Heart left ventricle (tissue), 16 donors: Measurements from ENCODE around the gene STOML1. TPM values are rescaled to one million over a fixed set of nuclear protein-coding genes. Genes with fewer than 3 reads are reported as not detected.

ENCODE experiments used
- ATAC-seq, 4 donors: fragments of 200-7000 bp; cut with Tn5 transposase; one replicate each; pipeline ENCODE4 v1.9.1; 2020 to 2022; ENCODE audit warnings: moderate library complexity in 4 of 4, mild to moderate bottlenecking in 3 of 4, moderate number of reproducible peaks in 1 of 4
- DNase-seq, 5 donors: peaks; one replicate each; pipeline ENCODE4 v3.0.0-alpha.2; 2020
- H3K27ac ChIP-seq, 12 donors: fragments of 200-600 bp; sonication (generic) in 4 of 12; one replicate each; pipeline versions ENCODE4 v1.5.0 to v1.8.0; 2016 to 2022; ENCODE audit warnings: mild to moderate bottlenecking in 2 of 12
- H3K27me3 ChIP-seq, 9 donors: fragments of 200-600 bp; sonication (generic) in 2 of 9; one replicate each; pipeline versions ENCODE4 v1.5.1 to v1.8.0; 2016 to 2022; ENCODE audit warnings: mild to moderate bottlenecking in 3 of 9
- H3K36me3 ChIP-seq, 9 donors: fragments of 200-600 bp; sonication (generic) in 2 of 9; one replicate each; pipeline versions ENCODE4 v1.5.0 to v1.8.0; 2018 to 2022; ENCODE audit warnings: mild to moderate bottlenecking in 2 of 9
- H3K4me1 ChIP-seq, 12 donors: fragments of 200-600 bp; sonication (generic) in 4 of 12; one replicate each; pipeline versions ENCODE4 v1.5.0 to v1.8.0; 2016 to 2022; ENCODE audit warnings: mild to moderate bottlenecking in 3 of 12
- H3K4me3 ChIP-seq, 12 donors: fragments of 200-600 bp; sonication (generic) in 4 of 12; one replicate each; pipeline versions ENCODE4 v1.5.0 to v1.8.0; 2017 to 2022; ENCODE audit warnings: mild to moderate bottlenecking in 9 of 12, moderate library complexity in 4 of 12
- H3K9me3 ChIP-seq, 12 donors: fragments of 200-600 bp; sonication (generic) in 4 of 12; one replicate each; pipeline versions ENCODE4 v1.5.0 to v1.8.0; 2016 to 2022; ENCODE audit warnings: mild to moderate bottlenecking in 1 of 12
- POLR2A ChIP-seq, 2 donors: fragments of 450-650 bp; IDR thresholded peaks; one replicate each; pipeline ENCODE4 v1.6.1; 2017; ENCODE audit warnings: antibody characterized with exemption in 2 of 2, mild to moderate bottlenecking in 2 of 2, moderate library complexity in 2 of 2
- WGBS, 4 donors: extraction: QIAGEN DNeasy Blood & Tissue Kit in 2 of 4; methylation state at CpG; one replicate each; pipeline versions ENCODE4 v1.1.5 to v1.1.7; 2013 to 2018; 5-methylcytosine and 5-hydroxymethylcytosine counted together
- intact Hi-C, 10 donors: fragments of 100-400 bp; cut with DNase I; formaldehyde crosslinking; loops; one replicate each; pipeline versions ENCODE4 v1.11.1 to v1.14.2; 2022
- polyA plus RNA-seq, 2 donors: library from polyadenylated mRNA; stranded (reverse); fragments of 200-250 nt; gene quantifications; one replicate each; pipeline ENCODE4 v1.2.3, GENCODE V29; 2013
- total RNA-seq, 9 donors: library from RNA; depleted of rRNA in 2 of 9; stranded (reverse); fragments of >200 nt in 2 of 9; fragmentation: NEBNext Ultra II Directional in 3 of 9; extraction: Animal tissue kit (Norgen Biotek cat#: 25700) in 3 of 9; gene quantifications; one replicate each; pipeline versions ENCODE4 v1.1.0 to v1.2.4, GENCODE V29; 2016 to 2023
- TF ChIP-seq, protein P1 (sequence below), 12 donors: fragments of 200-600 bp; sonication (generic) in 4 of 12; IDR thresholded peaks; one replicate each; pipeline versions ENCODE4 v1.5.0 to v1.8.0; 2018 to 2022; ENCODE audit warnings: antibody characterized with exemption in 12 of 12, mild to moderate bottlenecking in 5 of 12
- donor health status: ischemic (EF 13 %, LVEDD 7.1; RV severe dilation, severe dysfunction).
- donor health status: healthy with polysubstance abuse.
- donor health status: DM: no; HTN: yes; CAD: no.
- donor health status: DM: no; HTN: no; CAD: no.
- donor health status: ischemic (EF 25% LVEDD 6.9; RV normal size, moderate dysfunction).
- donor health status: ischemic (EF 25% LVEDD 5.7; RV mildly dilated, moderate dysfunction).
- donor health status: healthy.
- donor health status: DM: yes; HTN: yes; CAD: no.
- donor health status: ischemic (EF 35%, LVEDD 5.7; RV mildly dilated, moderate dysfunction).
- donor health status: nonischemic (EF 11% LVEDD 7.7; RV severe dilation, severe dysfunction).
- donor health status: DM: yes; HTN: yes; CAD: no.
- donor health status: PGD.
- donor health status: ischemic (EF 29% LVEDD 5.4; RV normal size, mild dysfunction).
- donor health status: nonischemic (EF 23%, LVEDD 6.1; RV moderate dilation, normal function).

The STOML1 gene
- total and polyA plus RNA-seq, 11 donors = 25.0 to 41.1 (median 27.7) TPM

- peaks cover 0 to 46% (median 15%) of the 10 kb centered on the region in 12 donors for H3K4me1 ChIP-seq
- no peak for TF ChIP-seq POLR2A (IDR thresholded peaks at IDR 0.05)
- TF ChIP-seq, protein P1, sequence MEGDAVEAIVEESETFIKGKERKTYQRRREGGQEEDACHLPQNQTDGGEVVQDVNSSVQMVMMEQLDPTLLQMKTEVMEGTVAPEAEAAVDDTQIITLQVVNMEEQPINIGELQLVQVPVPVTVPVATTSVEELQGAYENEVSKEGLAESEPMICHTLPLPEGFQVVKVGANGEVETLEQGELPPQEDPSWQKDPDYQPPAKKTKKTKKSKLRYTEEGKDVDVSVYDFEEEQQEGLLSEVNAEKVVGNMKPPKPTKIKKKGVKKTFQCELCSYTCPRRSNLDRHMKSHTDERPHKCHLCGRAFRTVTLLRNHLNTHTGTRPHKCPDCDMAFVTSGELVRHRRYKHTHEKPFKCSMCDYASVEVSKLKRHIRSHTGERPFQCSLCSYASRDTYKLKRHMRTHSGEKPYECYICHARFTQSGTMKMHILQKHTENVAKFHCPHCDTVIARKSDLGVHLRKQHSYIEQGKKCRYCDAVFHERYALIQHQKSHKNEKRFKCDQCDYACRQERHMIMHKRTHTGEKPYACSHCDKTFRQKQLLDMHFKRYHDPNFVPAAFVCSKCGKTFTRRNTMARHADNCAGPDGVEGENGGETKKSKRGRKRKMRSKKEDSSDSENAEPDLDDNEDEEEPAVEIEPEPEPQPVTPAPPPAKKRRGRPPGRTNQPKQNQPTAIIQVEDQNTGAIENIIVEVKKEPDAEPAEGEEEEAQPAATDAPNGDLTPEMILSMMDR (IDR thresholded peaks at IDR 0.05) = no peak
- 80 to 89% (median 88%) methylated on average over 9 to 17 of the region's 17 CpGs for WGBS, 4 donors
Observed at GRCh38 chr15:73946046-73946721, 45.9 kb downstream of the STOML1 start.

DNA sequence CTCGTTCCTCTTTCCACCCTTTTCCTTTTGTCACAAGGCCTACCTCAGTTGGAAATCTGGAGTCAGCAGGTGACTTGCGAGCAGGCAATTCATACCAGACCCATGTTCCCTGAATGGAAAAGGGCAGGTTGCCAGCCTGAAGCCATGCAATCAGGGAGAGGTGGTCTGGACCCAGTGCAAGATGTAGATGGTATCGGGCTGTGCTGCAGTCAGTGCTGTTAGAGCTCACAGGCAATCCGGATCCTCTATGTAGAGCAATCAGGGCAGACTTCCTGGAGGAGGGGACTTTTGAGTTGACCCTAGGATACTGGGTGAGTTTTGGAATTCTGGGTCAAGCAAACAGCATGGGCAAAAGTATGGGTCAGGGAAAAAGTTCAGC is 47.0 kb downstream of the STOML1 start:
- Histone ChIP-seq H3K27ac (peak overlapping the region in 6 of 12 donors; percentile 47 to 82 (median 64)), H3K27me3 (no peaks in the 10 kb centered on the region), H3K9me3 (no peaks in the 10 kb centered on the region), H3K36me3 (peaks cover 0 to 41% (median 27%) of the 10 kb centered on the region in 9 donors), H3K4me3 (no peak overlapping the region), H3K4me1 (peaks cover 0 to 45% (median 17%) of the 10 kb centered on the region in 12 donors)
- WGBS, 4 donors = 80 to 84% (median 82%) methylated on average over 4 of the region's 4 CpGs
- ATAC-seq (no peak), DNase-seq (no peak)
- TF ChIP-seq, protein P1 (IDR thresholded peaks at IDR 0.05) = no peak
- no peak for TF ChIP-seq POLR2A (IDR thresholded peaks at IDR 0.05)
- intact Hi-C loops = no loop called here

More at GRCh38 chr15:73946046-73946721, 45.9 kb downstream of the STOML1 start:
- ATAC-seq (no peak), DNase-seq (peak in 2 of 5 donors; percentile 24 to 29)
- Histone ChIP-seq H3K36me3 (peaks cover 0 to 41% (median 27%) of the 10 kb centered on the region in 9 donors), H3K9me3 (no peaks in the 10 kb centered on the region), H3K4me3 (no peak overlapping the region), H3K27ac (peak overlapping the region in 1 of 12 donors; percentile 68), H3K27me3 (no peaks in the 10 kb centered on the region)
- intact Hi-C loops = no loop called here

DNA sequence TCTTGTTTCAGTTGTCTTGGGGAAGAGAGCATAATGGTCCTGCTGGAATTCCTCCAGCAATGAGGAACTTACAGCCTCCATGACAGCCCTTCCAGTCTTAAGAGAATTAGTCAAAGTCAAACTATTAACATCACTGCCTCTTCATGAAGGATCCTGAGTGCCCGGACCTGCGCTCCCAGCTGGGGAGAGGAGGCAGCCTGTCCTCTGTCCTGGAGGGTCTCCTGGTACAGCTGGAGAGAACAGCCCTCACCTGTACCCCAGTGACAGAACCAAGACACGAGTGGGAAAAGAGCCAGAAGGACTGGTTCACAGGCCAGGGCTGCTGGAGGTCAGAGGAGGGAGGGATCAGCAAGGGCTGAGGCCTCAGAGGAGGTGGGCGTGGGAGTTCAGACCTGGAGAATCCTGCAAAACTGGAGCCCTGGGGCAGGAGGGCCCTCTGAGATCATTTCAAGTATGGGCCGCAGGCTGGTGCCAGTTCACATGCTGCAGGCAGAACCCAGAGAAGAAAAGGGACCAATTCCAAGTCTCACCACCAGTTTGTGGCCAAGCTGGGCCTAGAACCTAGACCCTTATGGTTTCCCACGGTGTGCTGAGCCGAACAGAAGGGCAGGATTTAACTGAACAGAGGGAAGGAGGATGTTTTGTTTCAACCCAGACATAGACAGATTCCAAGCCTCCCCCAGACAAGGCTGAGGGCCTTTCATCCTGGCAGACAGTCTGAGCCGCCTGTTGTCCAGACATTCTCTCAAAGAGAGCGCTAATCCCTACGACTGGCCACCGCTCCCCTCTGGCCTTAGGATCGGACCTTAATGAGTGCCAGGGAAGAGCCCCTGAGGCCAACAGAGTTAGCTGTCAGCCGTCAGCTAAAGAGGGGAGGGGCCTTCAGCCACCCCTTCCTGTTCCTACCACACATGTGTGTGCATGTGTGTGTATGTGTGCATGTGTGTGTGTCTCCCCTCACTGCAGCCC is 47.6 kb downstream of the STOML1 start:
- peak; percentile 39 to 61 (median 54) for ATAC-seq
- WGBS, 4 donors = 69 to 72% (median 70%) methylated on average over 13 of the region's 13 CpGs
- intact Hi-C loops = no loop called here
- no peak for TF ChIP-seq POLR2A (IDR thresholded peaks at IDR 0.05)
- TF ChIP-seq, protein P1 (IDR thresholded peaks at IDR 0.05) = no peak
- peak in 3 of 5 donors; percentile 62 to 72 (median 69) for DNase-seq
- Histone ChIP-seq H3K4me1 (peaks cover 0 to 52% (median 20%) of the 10 kb centered on the region in 12 donors), H3K9me3 (no peaks in the 10 kb centered on the region), H3K4me3 (no peak overlapping the region), H3K27me3 (no peaks in the 10 kb centered on the region), H3K27ac (peak overlapping the region in 8 of 12 donors; percentile 3 to 82 (median 56)), H3K36me3 (peaks cover 0 to 37% (median 22%) of the 10 kb centered on the region in 9 donors)
